Measurements from ENCODE around the gene COBLL1. TPM values are rescaled to one million over a fixed set of nuclear protein-coding genes. Genes with fewer than 3 reads are reported as not detected.

The COBLL1 gene
- total RNA-seq, 1 experiment from 2014 or later, result 5.9 TPM

DNA sequence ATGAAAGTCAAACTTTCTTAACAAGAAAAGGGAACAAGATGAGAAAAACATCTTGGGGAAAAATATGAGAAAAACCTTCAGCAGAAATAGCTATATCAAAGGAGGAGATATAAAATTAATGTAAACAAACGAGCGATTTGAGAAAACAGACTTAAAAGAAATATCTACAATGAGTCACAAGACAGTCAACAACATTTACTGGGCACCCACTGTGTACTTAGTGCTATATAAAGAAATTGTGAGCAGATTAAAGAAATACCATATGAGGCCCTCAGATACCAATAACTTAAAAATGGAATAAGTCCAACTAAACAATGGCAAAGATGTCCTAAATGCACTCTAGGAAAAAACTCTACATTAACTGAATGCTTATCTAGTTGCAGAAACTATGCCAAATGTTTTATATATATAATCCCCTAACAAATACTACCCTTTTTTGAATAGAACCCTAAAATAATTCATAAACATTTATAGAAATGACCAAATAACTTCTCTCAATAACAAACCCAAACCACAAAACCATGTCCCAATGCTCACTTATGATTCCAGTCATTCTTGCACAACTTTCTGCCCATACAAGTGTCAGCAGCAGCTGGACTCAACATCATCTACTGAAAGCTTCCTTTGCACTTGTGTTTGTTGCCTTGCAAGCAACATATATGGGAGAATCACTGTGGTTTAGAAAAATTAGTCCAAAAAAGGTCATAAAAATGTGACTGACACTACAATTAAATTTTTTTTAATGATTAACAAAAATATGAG is 83.5 kb downstream of the COBLL1 start:
- H3K23me2 ChIP-seq (ENCODE audit: insufficient read length, low read depth, low read length, poor library complexity, severe bottlenecking), result no peaks in the 10 kb centered on the region
- DNase-seq, result no peak
- TF ChIP-seq, protein P1, sequence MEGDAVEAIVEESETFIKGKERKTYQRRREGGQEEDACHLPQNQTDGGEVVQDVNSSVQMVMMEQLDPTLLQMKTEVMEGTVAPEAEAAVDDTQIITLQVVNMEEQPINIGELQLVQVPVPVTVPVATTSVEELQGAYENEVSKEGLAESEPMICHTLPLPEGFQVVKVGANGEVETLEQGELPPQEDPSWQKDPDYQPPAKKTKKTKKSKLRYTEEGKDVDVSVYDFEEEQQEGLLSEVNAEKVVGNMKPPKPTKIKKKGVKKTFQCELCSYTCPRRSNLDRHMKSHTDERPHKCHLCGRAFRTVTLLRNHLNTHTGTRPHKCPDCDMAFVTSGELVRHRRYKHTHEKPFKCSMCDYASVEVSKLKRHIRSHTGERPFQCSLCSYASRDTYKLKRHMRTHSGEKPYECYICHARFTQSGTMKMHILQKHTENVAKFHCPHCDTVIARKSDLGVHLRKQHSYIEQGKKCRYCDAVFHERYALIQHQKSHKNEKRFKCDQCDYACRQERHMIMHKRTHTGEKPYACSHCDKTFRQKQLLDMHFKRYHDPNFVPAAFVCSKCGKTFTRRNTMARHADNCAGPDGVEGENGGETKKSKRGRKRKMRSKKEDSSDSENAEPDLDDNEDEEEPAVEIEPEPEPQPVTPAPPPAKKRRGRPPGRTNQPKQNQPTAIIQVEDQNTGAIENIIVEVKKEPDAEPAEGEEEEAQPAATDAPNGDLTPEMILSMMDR (conservative IDR thresholded peaks at IDR 0.05), result no peak
- no peak overlapping the region for H3K4ac ChIP-seq (ENCODE audit: low read depth, low read length)
- no peak overlapping the region for H2BK120ac ChIP-seq (ENCODE audit: low read depth, low read length, poor library complexity, severe bottlenecking)
- H3K4me1 ChIP-seq (ENCODE audit: insufficient read depth, low read length), result no peaks in the 10 kb centered on the region
- H2BK20ac ChIP-seq (ENCODE audit: low read depth, low read length, poor library complexity, severe bottlenecking), result no peak overlapping the region
- H2BK12ac ChIP-seq (ENCODE audit: insufficient read length, low read depth, low read length), result no peak overlapping the region
- Mint-ChIP-seq H3K36me3 (ENCODE audit: insufficient read depth in 1 of 3, low read depth in 3 of 3) (no peaks in the 10 kb centered on the region), H3K4me1 (no peaks in the 10 kb centered on the region), H3K27ac (no peak overlapping the region), H3K4me3 (no peak overlapping the region), H3K27me3 (ENCODE audit: low read depth) (no peaks in the 10 kb centered on the region), H3K9me3 (no peaks in the 10 kb centered on the region)
- no peak overlapping the region for H3K56ac ChIP-seq (ENCODE audit: insufficient read length, low read depth, low read length)
- H2AK5ac ChIP-seq (ENCODE audit: insufficient read length, low read length), result no peak overlapping the region
- H3K79me1 ChIP-seq (ENCODE audit: insufficient read depth, low read depth, low read length, poor library complexity, severe bottlenecking), result no peaks in the 10 kb centered on the region
- no peaks in the 10 kb centered on the region for H3K27me3 ChIP-seq (ENCODE audit: insufficient read depth, low read length)
- no peak overlapping the region for H2BK5ac ChIP-seq (ENCODE audit: insufficient read length, low read length)
- WGBS (ENCODE audit: extremely low coverage, insufficient read length, low lambda C conversion rate), result no CpG with 5 or more reads among the region's 2 CpGs
- no peak overlapping the region for H4K5ac ChIP-seq (ENCODE audit: insufficient read length, low read depth, low read length)
- no peak overlapping the region for H3T11ph ChIP-seq (ENCODE audit: low read length)
- H3K4me2 ChIP-seq (ENCODE audit: insufficient read depth, insufficient read length, low read length), result no peak overlapping the region
- no peak overlapping the region for H3K9ac ChIP-seq (ENCODE audit: extremely low read depth, insufficient read length, low read length)
- H3K18ac ChIP-seq (ENCODE audit: insufficient read length, low read depth, low read length), result no peak overlapping the region
- H3K14ac ChIP-seq (ENCODE audit: insufficient read depth, low read length), result no peak overlapping the region
- no peaks in the 10 kb centered on the region for H3K9me3 ChIP-seq (ENCODE audit: control insufficient read depth, low read depth, low read length)
- H2AFZ ChIP-seq (ENCODE audit: low read length), result no peak overlapping the region
- H4K8ac ChIP-seq (replicated peaks; ENCODE audit: insufficient read length, low read depth, low read length), result no peak overlapping the region
- no peaks in the 10 kb centered on the region for H3K79me2 ChIP-seq (ENCODE audit: insufficient read depth, low read length)
- H4K20me1 ChIP-seq (ENCODE audit: control insufficient read depth, insufficient read depth, insufficient read length), result no peaks in the 10 kb centered on the region
- H3K27ac ChIP-seq (ENCODE audit: insufficient read length, low read depth, low read length), result no peak overlapping the region
- H3K23ac ChIP-seq (ENCODE audit: insufficient read length, low read depth, low read length), result no peak overlapping the region
- no peak overlapping the region for H4K91ac ChIP-seq (ENCODE audit: insufficient read length, low read depth, low read length)
- no peak overlapping the region for H2BK15ac ChIP-seq (ENCODE audit: low read depth, low read length)
